GM21737 (cell line): ENCODE data around the gene MCHR1.
"Not testable (repeated sequence)": the region's sequence is repeated elsewhere in the genome, so short reads cannot be mapped to it uniquely, and the experiment has no call there.

ENCODE experiments used
- ATAC-seq: cut with Tn5 transposase; IDR thresholded peaks from one replicate; pipeline ENCODE4 v1.9.1; 2021; ENCODE audit warnings: mild to moderate bottlenecking, moderate library complexity; ENCODE audit not compliant: unreplicated experiment

The MCHR1 gene

DNA sequence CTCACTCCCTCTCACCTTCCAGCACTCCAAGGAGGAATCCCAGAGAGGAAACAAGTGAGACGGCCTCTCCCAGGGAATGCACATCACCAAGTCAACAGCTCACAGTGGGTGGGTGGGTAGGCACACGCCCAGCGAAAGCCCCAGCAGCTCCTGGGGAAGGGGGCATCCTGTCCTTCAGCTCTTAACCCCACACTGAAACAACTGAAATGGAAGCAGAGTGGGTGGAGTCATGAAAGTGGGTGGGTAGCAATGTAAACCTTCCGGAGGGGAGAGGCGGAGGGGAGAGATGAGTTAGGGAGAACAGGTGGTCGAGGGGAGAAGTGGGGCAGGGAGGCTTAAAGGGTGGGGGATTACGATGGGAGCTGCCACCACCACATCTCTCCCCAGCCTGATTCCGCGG, 5.4 kb downstream of the MCHR1 start:
- no peak for ATAC-seq

- no peak for ATAC-seq
Measured at GRCh38 chr22:40685406-40685805, 6.1 kb downstream of the MCHR1 start.

DNA sequence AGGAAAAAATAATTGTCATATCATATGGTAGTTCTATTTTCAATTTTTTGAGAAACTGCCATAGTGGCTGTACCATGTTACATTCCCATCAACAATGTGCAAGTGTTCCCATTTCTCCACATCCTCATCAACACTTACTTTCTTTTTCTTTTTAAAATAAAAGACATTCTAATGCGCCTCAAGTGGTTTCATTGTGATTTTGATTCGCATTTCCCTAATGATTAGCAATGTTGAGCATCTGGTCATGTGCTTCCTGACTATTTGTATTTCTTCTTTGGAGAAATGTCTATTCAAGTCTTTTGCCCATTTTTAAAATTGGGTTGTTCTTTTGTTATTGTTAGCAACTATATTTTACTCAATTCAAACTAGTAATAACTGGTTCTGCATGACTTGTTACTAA, 8.4 kb downstream of the MCHR1 start:
- ATAC-seq = no peak

- ATAC-seq = no peak
Measured at GRCh38 chr22:40690370-40690769, 11.1 kb downstream of the MCHR1 start.

- no peak for ATAC-seq
Measured at GRCh38 chr22:40691532-40691931, 12.2 kb downstream of the MCHR1 start.

GRCh38 chr22:40694411-40694810, 15.1 kb downstream of the MCHR1 start:
- ATAC-seq = no peak

GRCh38 chr22:40701274-40701673, 22.0 kb downstream of the MCHR1 start:
- no peak for ATAC-seq

GRCh38 chr22:40703174-40703573, 23.9 kb downstream of the MCHR1 start:
- no peak for ATAC-seq

- ATAC-seq = no peak
Measured at GRCh38 chr22:40703736-40704135, 24.5 kb downstream of the MCHR1 start.

- no peak for ATAC-seq
Measured at GRCh38 chr22:40705918-40706682, 26.8 kb downstream of the MCHR1 start.

GRCh38 chr22:40707154-40707553, 27.9 kb downstream of the MCHR1 start:
- no peak for ATAC-seq

- ATAC-seq = no peak
Measured at GRCh38 chr22:40708177-40708576, 28.9 kb downstream of the MCHR1 start.

GRCh38 chr22:40709752-40710413, 30.6 kb downstream of the MCHR1 start:
- ATAC-seq = no peak

DNA sequence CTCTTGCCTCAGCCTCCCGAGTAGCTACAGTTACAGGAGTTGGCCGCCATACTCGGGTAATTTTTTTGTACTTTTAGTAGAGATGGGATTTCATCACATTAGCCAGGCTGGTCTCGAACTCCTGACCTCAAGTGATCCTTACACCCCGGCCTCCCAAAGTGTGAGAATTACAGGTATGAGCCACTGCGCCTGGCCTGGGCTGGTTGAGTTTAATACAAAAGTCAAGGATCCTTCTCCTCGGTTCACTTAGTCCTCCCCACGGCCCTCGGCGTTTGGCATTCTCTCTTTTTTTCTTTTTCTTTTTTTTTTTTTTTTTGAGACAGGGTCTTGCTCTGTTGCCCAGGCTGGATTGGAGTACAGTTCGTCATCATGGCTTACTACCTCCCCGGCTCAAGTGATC, 33.0 kb downstream of the MCHR1 start:
- no peak for ATAC-seq

DNA sequence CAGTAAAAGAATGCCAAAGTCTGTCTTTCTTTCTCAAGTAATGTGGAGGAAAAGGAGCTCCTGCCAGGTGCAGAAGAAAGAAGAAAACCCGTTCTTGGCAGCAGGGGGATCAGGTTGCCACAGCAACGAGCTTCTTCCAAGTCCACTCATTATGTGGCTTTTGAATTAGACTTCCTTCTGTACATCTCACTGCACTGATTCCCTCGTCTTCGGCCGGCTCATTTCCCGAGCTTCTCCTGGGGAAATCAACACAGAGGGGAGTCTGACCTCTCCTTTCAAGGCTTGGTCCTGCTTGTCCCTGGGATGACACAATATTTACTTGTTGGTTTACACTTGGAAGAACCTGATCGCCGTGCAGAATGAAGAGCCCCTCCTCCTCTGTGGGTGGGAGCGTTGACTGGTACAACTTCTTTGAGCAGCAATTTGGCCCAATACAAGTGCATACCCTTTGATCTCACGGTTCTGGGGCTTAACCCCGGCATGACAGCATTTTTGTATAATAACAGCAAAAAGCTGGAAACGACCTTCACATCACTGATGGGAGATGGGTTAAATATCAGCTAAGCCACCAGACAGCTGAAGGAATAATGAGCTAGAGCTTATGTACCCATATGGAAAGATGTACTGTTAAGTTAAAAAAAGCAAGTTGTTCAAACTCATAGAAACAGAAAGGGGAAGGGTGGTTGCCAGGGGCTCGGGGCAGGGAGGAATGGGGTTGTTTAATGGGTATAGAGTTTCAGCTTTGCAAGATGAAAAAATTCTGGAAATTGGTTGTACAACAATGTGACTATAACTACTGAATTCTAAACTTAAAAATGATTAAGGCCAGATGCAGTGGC, 35.4 kb downstream of the MCHR1 start:
- no peak for ATAC-seq

GRCh38 chr22:40716116-40716515, 36.8 kb downstream of the MCHR1 start:
- no peak for ATAC-seq

GRCh38 chr22:40717657-40718056, 38.4 kb downstream of the MCHR1 start:
- not testable (repeated sequence) for ATAC-seq

GRCh38 chr22:40718250-40719204, 39.2 kb downstream of the MCHR1 start:
- no peak for ATAC-seq

GRCh38 chr22:40719599-40719998, 40.3 kb downstream of the MCHR1 start:
- no peak for ATAC-seq

GRCh38 chr22:40720156-40720537, 40.9 kb downstream of the MCHR1 start:
- ATAC-seq = not testable (repeated sequence)
